ENCODE results near the gene TPCN2.

Gene TPCN2

GRCh38 chr11:69057236-69057635 lies 8.5 kb downstream of the TPCN2 start:
- DNase-seq (ENCODE audit: low read depth in 2 of 2) = no peak

DNA sequence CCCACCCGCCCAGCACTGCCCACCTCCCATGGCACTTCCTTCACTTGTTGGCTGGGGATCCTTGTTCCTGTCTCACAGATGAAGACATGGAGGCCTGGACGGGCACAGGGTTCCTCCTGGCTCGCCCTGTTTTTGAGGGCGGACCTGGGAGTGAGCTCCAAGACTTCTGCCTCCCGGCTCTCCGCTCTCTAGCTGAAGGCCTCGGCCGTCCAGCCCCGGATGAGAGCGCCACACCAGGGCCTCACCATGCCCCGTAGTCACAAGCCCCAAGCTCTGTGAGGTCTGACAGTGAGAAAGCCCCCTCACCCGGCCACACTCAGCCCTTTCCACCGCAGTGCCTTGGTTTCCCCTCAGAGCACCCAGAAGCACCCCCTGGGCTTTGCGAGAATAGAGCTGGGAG lies 9.1 kb downstream of the TPCN2 start:
- DNase-seq (ENCODE audit: low read depth in 2 of 2) = no peak

GRCh38 chr11:69058511-69059270 lies 10.0 kb downstream of the TPCN2 start:
- DNase-seq (ENCODE audit: low read depth in 2 of 2) = no peak

- no peak for DNase-seq (ENCODE audit: low read depth in 2 of 2)
Observed at GRCh38 chr11:69059429-69059828, 10.7 kb downstream of the TPCN2 start.

DNA sequence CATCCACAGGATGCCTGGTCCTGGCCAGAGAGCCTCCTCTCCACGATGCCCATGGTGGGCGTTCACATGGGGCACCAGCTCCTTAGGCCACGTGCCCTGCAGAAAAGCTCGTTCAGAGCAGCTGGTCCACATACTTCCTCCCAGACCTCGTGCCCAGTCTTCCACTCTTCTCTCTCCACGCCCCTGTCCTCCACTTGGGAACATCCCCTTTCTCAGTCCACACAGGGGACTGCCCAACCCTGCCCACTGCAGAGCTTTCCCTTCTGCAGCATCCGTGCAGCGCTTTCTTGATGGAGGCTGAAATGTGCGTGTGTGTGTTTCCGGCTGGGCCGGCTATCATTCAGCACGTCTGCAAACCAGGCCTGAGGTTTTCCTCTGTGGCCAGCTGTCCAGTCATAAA lies 11.3 kb downstream of the TPCN2 start:
- DNase-seq (ENCODE audit: low read depth in 2 of 2) = no peak

DNA sequence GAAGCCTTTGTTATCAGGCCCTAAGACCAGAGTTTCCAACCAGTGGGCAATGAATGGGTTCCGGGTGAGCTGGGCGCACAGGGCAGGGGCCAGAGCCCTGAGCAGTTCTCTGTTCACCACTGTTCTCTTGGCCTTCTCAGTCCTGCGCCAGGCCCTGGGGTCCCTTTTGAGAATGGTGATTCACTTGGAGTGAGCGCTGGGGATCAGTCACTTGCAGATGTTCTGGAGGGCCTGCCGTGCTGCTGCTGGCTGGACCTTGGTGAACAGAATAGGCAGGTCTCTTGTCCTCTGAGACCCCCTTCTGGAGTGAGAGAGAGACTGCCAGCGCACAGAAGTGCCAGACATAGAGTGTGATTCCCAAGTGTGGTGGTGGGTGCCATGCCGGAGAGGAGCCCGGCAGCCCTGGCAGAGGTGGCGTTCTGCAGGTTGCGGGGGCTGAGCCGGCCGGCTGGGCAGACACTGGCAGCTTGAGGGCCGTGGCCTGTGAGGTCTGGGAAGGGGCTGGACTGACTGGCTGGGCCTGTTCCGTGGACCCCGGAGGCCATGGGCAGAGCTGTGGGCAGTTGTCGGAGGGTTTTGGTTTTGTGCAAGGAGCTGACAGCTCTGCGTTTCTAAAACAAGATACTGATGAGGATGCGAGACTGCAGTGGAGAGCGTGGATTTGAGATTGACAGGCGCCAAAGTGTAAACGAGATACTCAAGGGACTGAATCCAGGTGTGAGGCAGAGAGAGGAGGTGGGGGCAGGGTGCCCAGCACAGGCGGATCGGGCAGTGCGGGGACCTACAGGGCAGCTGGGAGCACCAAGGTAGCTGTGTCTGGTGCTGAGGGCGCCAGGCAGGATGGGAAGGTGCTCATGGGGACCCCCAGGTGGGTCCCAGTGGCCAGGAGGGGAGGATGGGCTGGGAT lies 12.3 kb downstream of the TPCN2 start:
- DNase-seq (ENCODE audit: low read depth in 2 of 2) = no peak

- no peak for DNase-seq (ENCODE audit: low read depth in 2 of 2)
Observed at GRCh38 chr11:69061713-69062053, 13.0 kb downstream of the TPCN2 start.

DNA sequence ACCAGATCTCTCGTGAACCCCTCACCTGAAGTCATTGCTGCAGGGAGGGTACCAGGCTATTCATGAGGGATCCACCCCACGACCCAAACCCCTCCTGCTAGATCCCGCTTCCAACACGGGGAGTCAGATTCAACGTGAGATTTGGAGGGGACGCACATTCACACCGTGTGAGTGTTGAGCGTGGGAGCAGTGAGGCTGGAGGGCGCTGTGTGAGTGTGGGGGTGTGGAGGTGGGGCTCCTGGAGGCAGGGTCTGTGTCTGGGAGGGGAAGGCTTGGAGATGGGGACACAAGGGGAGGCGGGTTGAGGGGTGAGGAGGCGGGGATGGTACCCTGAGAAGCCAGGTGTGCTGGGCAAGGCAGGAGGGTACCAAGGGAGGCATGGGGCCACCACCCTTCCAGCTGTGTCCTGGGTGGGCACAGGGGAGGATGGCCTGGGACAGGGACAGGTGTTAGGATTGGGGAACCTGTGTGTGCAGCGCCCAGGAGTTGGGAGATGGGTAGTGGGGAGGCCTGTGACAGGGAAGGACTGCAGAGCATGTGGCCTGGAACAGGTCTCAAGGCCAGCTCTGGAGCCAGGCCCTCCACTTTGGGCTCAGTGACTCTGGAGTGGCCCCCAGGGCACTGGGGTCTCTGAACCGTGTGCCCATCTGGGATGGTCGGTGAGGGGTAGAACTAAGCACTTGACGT lies 13.6 kb downstream of the TPCN2 start:
- DNase-seq (ENCODE audit: low read depth in 2 of 2) = no peak

GRCh38 chr11:69062873-69063651 lies 14.3 kb downstream of the TPCN2 start:
- no peak for DNase-seq (ENCODE audit: low read depth in 2 of 2)

DNA sequence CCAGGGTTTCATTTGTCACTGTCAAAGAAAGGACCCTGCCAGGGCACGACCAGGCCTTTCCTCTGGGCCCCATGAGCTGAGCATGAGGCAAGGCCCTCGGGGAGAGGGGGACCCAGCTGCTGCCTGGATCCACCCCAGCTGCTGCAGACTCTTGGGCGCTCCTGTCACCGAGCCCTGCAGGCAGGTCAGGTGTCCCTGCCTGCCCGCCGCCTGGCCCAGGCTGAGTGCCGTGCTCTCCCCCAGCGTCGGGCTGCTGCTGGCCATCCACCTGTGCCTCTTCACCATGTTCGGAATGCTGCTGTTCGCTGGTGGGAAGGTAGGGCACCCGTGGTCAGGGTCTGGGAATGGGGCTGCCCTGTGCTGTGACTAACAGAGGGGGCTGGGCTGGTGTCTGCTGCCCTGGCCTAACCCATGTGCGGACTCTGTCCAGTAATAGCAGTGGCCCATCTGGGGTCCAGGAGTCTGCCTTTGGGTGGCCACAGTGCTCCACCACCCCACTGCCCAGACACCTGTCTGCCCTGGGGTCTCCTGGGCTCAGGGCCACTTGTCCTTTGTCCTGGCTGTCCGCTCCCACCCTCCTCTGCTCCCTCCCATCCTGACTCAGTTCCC lies 15.0 kb downstream of the TPCN2 start:
- no peak for DNase-seq (ENCODE audit: low read depth in 2 of 2)

DNA sequence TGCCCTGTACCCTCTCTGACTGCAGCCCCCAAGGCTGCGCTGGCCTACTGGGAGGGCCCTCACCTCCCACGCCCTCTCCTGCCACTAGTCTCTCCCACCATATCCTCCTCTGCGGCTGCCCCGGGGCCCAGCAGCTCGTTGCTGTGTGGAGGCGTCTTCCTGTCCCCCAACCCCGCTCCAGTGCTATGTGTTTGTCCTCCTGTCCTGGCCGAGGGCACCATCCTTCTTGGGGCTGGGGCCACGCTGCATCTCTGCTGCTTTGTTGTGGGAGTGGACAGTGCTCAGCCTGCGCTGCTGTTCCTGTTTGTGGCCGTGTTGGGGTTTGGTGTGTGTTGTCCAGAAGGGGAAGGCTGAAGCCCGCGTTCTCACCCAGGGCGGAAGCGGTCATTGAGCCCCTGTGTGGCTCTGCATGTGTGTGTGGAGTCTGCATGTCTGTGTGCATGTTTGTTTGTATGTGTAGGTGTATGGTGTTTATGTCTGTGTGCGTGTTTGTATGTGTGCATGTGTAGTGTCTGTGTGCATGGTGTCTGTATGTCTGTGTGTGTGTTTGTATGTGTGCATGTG lies 15.7 kb downstream of the TPCN2 start:
- no peak for DNase-seq (ENCODE audit: low read depth in 2 of 2)

GRCh38 chr11:69065147-69065710 lies 16.5 kb downstream of the TPCN2 start:
- no peak for DNase-seq (ENCODE audit: low read depth in 2 of 2)

DNA sequence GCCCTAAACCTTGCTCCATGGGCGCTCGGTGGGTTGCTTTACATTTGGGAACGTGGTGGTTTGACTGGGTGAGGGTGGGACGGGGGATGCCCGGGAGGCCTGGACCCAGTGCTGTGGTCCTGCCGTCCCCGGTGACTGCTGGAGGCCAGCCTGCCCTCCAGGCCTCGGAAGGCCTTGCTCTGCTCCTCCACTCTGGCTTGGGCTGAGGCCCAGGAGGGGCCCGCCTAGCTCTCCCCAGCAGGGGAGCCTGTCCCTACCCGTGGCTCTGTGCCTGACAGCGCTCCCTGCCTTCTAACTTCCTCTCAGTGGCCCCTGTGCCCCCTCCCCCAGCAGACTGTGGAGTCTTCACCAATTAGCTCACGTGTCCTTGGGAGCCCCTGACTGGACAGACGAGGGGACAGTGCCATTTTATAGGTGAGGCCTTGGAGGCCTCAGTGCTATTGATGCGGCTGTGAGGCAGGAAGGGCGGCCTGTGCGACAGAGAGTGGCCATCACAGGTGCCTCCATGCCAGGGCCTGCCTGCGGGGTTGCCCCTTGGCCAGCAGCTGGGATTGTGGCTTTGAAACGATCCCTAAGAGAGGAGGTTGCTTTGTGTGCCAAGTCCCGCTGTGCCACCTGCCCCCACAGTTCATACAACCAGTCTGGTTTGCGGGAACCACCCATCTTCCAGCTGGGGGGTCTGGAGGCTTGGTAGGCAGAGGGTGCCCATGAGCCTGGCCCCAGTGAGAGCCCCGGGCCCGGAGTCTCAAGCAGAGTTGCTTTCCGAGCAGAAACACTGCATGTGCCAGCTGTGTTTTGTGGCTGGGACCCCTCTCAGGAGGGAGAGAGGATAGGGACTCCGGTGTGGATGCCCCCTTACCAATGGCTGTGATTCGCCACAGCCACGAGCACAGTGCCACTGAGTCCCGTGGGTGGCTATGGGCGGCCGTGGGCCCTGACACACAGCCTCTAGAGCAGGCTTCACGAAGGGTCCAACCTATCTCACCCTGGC lies 17.7 kb downstream of the TPCN2 start:
- no peak for DNase-seq (ENCODE audit: low read depth in 2 of 2)

GRCh38 chr11:69067200-69067599 lies 18.5 kb downstream of the TPCN2 start:
- no peak for DNase-seq (ENCODE audit: low read depth in 2 of 2)

GRCh38 chr11:69071086-69071800 lies 22.5 kb downstream of the TPCN2 start:
- DNase-seq (ENCODE audit: low read depth in 2 of 2) = no peak

DNA sequence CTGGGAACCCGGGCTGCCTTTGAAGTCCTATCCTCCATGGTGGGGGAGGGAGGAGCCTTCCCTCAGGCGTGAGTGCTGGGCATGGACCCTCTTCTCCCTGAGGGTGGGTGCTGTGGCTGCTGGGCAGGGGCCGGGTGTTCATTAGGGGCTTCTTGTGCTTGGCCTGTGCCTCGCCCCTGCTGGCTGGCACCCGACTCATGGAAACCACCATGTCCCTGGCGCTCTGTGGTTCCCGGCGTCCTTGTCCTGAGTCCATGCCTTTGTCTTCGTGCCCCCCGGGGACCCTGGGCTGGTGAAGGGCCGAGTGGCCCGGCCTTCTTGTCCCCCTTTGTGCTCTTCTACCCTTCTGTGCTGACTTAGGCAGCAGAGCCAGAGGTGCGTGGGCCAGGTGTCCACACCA lies 23.2 kb downstream of the TPCN2 start:
- no peak for DNase-seq (ENCODE audit: low read depth in 2 of 2)

DNA sequence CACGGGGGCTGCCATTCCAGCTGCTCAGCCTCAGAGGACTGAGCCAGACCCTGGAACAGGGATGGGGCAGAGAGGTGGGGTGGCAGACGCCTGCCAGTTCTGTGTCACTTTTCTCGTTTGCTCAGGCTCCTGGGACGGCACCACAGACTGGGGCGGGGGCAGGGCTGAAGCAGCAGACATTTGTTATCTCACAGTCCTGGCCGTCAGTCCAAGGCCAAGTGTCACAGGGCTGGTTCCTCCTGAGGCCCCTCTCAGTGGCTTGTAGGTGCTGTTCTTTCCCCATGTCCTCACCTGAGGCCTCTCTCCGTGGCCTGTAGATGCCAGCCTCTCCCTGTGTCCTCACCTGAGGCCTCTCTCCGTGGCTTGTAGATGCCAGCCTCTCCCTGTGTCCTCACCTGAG lies 24.7 kb downstream of the TPCN2 start:
- no peak for DNase-seq (ENCODE audit: low read depth in 2 of 2)

- no peak for DNase-seq (ENCODE audit: low read depth in 2 of 2)
Observed at GRCh38 chr11:69074375-69075140, 25.8 kb downstream of the TPCN2 start.
